SH-SY5Y (cell line): Measurements from ENCODE around the gene CELSR1.

ENCODE experiments used
- GATA2 ChIP-seq: IDR thresholded peaks from 2 replicates; pipeline ENCODE4 v1.6.1; 2011; ENCODE audit warnings: mild to moderate bottlenecking, low read depth, low read length
- GATA3 ChIP-seq: IDR thresholded peaks from 2 replicates; pipeline ENCODE4 v1.6.1; 2011; ENCODE audit warnings: low read depth, mild to moderate bottlenecking, low read length, moderate library complexity

GRCh38 chr22:46326066-46326680 is 211.2 kb downstream of the CELSR1 start:
- TF ChIP-seq GATA3, result no peak
- no peak for TF ChIP-seq GATA2
